Effector CD4-positive, alpha-beta T cell (primary cell): ENCODE data around the gene DNAJB5.
A peak's percentile ranks its signal among the peaks of the same experiment; 100 is the strongest.
"Not testable (repeated sequence)": the region's sequence is repeated elsewhere in the genome, so short reads cannot be mapped to it uniquely, and the experiment has no call there.

Experiments used
- DNase-seq: peaks from one replicate; pipeline ENCODE4 v3.0.0-alpha.2; 2020
- total RNA-seq: gene quantifications from one replicate; lab custom pipeline; 2026; lab: John Stamatoyannopoulos, UW

Gene DNAJB5
- 2.1 reads per million, percentile 4 among the genes with 10 or more reads in this experiment for total RNA-seq

- DNase-seq, result peak; percentile 95
Measured at GRCh38 chr9:34989003-34989945, at the start of gene DNAJB5. TSS of gene DNAJB5 (plus strand) at chr9:34989745. CDS start at chr9:34990631, 886 bp downstream.

GRCh38 chr9:34939989-34940388 is 49.6 kb upstream of the DNAJB5 start:
- DNase-seq, result not testable (repeated sequence)

- no peak for DNase-seq
Measured at GRCh38 chr9:34948451-34948850, 41.1 kb upstream of the DNAJB5 start.

- no peak for DNase-seq
Measured at GRCh38 chr9:34954225-34954624, 35.3 kb upstream of the DNAJB5 start.

- DNase-seq, result not testable (repeated sequence)
Measured at GRCh38 chr9:34956066-34956465, 33.5 kb upstream of the DNAJB5 start.

GRCh38 chr9:34956648-34957047 is 32.9 kb upstream of the DNAJB5 start:
- DNase-seq, result no peak

- no peak for DNase-seq
Measured at GRCh38 chr9:34957492-34958410, 31.8 kb upstream of the DNAJB5 start, which contains the start of gene PHF24. TSS of gene PHF24 (plus strand) at chr9:34958285. CDS start at chr9:34971299, 13,014 bp downstream.

- no peak for DNase-seq
Measured at GRCh38 chr9:34958411-34958982, 31.0 kb upstream of the DNAJB5 start.

- DNase-seq, result no peak
Measured at GRCh38 chr9:34959461-34959860, 30.1 kb upstream of the DNAJB5 start.

GRCh38 chr9:34961574-34962490 is 27.7 kb upstream of the DNAJB5 start:
- no peak for DNase-seq

GRCh38 chr9:34962546-34962945 is 27.0 kb upstream of the DNAJB5 start:
- DNase-seq, result no peak

GRCh38 chr9:34963552-34963951 is 26.0 kb upstream of the DNAJB5 start:
- DNase-seq, result no peak

- no peak for DNase-seq
Measured at GRCh38 chr9:34964458-34964857, 25.1 kb upstream of the DNAJB5 start.

GRCh38 chr9:34971146-34971811 is 18.3 kb upstream of the DNAJB5 start:
- no peak for DNase-seq

GRCh38 chr9:34974664-34975063 is 14.9 kb upstream of the DNAJB5 start:
- DNase-seq, result no peak

GRCh38 chr9:34976441-34976840 is 13.1 kb upstream of the DNAJB5 start:
- DNase-seq, result no peak

GRCh38 chr9:34976992-34977391 is 12.6 kb upstream of the DNAJB5 start:
- no peak for DNase-seq

GRCh38 chr9:34980181-34980761 is 9.3 kb upstream of the DNAJB5 start:
- no peak for DNase-seq

- DNase-seq, result no peak
Measured at GRCh38 chr9:34982361-34982760, 7.2 kb upstream of the DNAJB5 start.

GRCh38 chr9:34983209-34983608 is 6.3 kb upstream of the DNAJB5 start:
- no peak for DNase-seq

- no peak for DNase-seq
Measured at GRCh38 chr9:34984049-34984448, 5.5 kb upstream of the DNAJB5 start.
